H1 (cell line): ENCODE results near the gene GRAMD2A. TPM values are rescaled to one million over a fixed set of nuclear protein-coding genes. Genes with fewer than 3 reads are reported as not detected.

Source experiments
- CTCF ChIA-PET: fragments of 300-600 bp; sonication (Branson Sonifier 250); formaldehyde crosslinking; loops from one replicate; lab custom pipeline; 2021; ENCODE audit not compliant: partially characterized antibody; lab: Charles Lee
- POLR2A ChIA-PET: fragments of 300-600 bp; sonication (Branson Sonifier 250); formaldehyde crosslinking; loops from one replicate; lab custom pipeline; 2021; ENCODE audit warnings: inconsistent platforms; ENCODE audit not compliant: partially characterized antibody; lab: Charles Lee
- DNase-seq, 2 experiments: peaks; one replicate each; pipeline versions ENCODE4 v3.0.0 to v3.0.0-alpha.2; 2010 to 2022; ENCODE audit warnings: low spot score in 2 of 2, low read depth in 1 of 2, mixed read lengths in 1 of 2
- FAIRE-seq: peaks from 2 replicates; lab custom pipeline; 2011; peaks lifted over from hg19 to GRCh38; lab: Jason Lieb, UNC
- H2AFZ ChIP-seq: 2 replicates; pipeline ENCODE4 v1.8.1; 2012; ENCODE audit warnings: low read length, inconsistent platforms
- H2AK5ac ChIP-seq: 2 replicates; pipeline ENCODE4 v1.6.1; 2013; ENCODE audit warnings: low read depth, low read length
- H2BK120ac ChIP-seq: replicated peaks from 2 replicates; pipeline ENCODE3; 2013; ENCODE audit warnings: low read depth, low read length, inconsistent platforms
- H2BK12ac ChIP-seq: 2 replicates; pipeline ENCODE4 v1.6.1; 2013; ENCODE audit warnings: low read depth, low read length
- H2BK15ac ChIP-seq: 2 replicates; pipeline ENCODE4 v1.6.1; 2013; ENCODE audit warnings: low read length
- H2BK20ac ChIP-seq: 2 replicates; pipeline ENCODE4 v1.6.1; 2013; ENCODE audit warnings: low read length
- H2BK5ac ChIP-seq: 2 replicates; pipeline ENCODE4 v1.6.1; 2013; ENCODE audit warnings: low read depth, low read length
- H3K14ac ChIP-seq: 2 replicates; pipeline ENCODE4 v1.6.1; 2013; ENCODE audit warnings: inconsistent platforms; ENCODE audit not compliant: insufficient read length
- H3K18ac ChIP-seq: 2 replicates; pipeline ENCODE4 v1.6.1; 2013; ENCODE audit warnings: low read length; ENCODE audit errors: extremely low read depth
- H3K23ac ChIP-seq: 2 replicates; pipeline ENCODE4 v1.6.1; 2013; ENCODE audit warnings: inconsistent platforms; ENCODE audit not compliant: insufficient read length
- H3K23me2 ChIP-seq: 2 replicates; pipeline ENCODE4 v1.6.1; 2013; ENCODE audit warnings: low read depth, low read length
- H3K27ac ChIP-seq: 2 replicates; pipeline ENCODE4 v1.6.1; 2011; ENCODE audit warnings: low read depth, low read length, inconsistent platforms
- H3K27me3 ChIP-seq, 4 experiments: replicated peaks in 1 of 4; 1 replicate in 1 of 4; 2 replicates in 3 of 4; pipeline versions ENCODE4 v1.6.1 to v1.8.1; 2011 to 2013; ENCODE audit warnings: low read length in 3 of 4, mild to moderate bottlenecking in 3 of 4, inconsistent platforms in 2 of 4, mixed read lengths in 2 of 4, moderate library complexity in 1 of 4; ENCODE audit not compliant: control insufficient read depth in 3 of 4, insufficient read depth in 3 of 4; ENCODE audit errors: extremely low read depth in 1 of 4
- H3K36me3 ChIP-seq, 4 experiments: 2 replicates each; pipeline versions ENCODE4 v1.6.1 to v1.8.1; 2011 to 2013; ENCODE audit warnings: mild to moderate bottlenecking in 4 of 4, low read length in 3 of 4, moderate library complexity in 2 of 4, control low read depth in 1 of 4, inconsistent platforms in 1 of 4; ENCODE audit not compliant: insufficient read depth in 4 of 4, control insufficient read depth in 2 of 4
- H3K4ac ChIP-seq: replicated peaks from 2 replicates; pipeline ENCODE3; 2013; ENCODE audit warnings: low read length, low read depth, mixed read lengths, inconsistent platforms; ENCODE audit not compliant: insufficient read length
- H3K4me1 ChIP-seq, 4 experiments: replicated peaks in 1 of 4; 1 replicate in 1 of 4; 2 replicates in 3 of 4; pipeline versions ENCODE4 v1.6.1 to v1.8.1; 2011 to 2013; ENCODE audit warnings: low read length in 3 of 4, inconsistent platforms in 2 of 4, mixed read lengths in 1 of 4; ENCODE audit not compliant: insufficient read depth in 4 of 4, control insufficient read depth in 3 of 4
- H3K4me2 ChIP-seq, 2 experiments: 2 replicates each; pipeline versions ENCODE4 v1.6.1 to v1.8.1; 2011 to 2013; ENCODE audit warnings: low read depth in 2 of 2, low read length in 2 of 2, control low read depth in 1 of 2, inconsistent platforms in 1 of 2, mild to moderate bottlenecking in 1 of 2; ENCODE audit not compliant: insufficient read depth in 1 of 2
- H3K4me3 ChIP-seq, 4 experiments: fragments of 200-600, 300-600 bp in 1 of 4; sonication (generic), shearing (Covaris generic), sonication (Bioruptor Twin) in 1 of 4; 2 replicates each; pipeline versions ENCODE4 v1.5.1 to v1.8.1; 2011 to 2016; ENCODE audit warnings: low read length in 4 of 4, low read depth in 3 of 4, control low read depth in 2 of 4, inconsistent platforms in 2 of 4, mild to moderate bottlenecking in 2 of 4, mixed read lengths in 1 of 4, moderate library complexity in 1 of 4; ENCODE audit not compliant: insufficient read depth in 2 of 4; ENCODE audit errors: extremely low read depth in 1 of 4
- H3K56ac ChIP-seq: replicated peaks from 2 replicates; pipeline ENCODE3; 2013; ENCODE audit warnings: low read depth, mild to moderate bottlenecking, mixed read lengths, low read length, inconsistent platforms; ENCODE audit not compliant: insufficient read length
- H3K79me1 ChIP-seq: 2 replicates; pipeline ENCODE4 v1.6.1; 2013; ENCODE audit warnings: low read depth, low read length, control low read depth
- H3K79me2 ChIP-seq, 2 experiments: 2 replicates each; pipeline versions ENCODE4 v1.6.1 to v1.8.1; 2012 to 2013; ENCODE audit warnings: low read length in 2 of 2, mild to moderate bottlenecking in 2 of 2, inconsistent platforms in 1 of 2; ENCODE audit not compliant: insufficient read depth in 2 of 2, control insufficient read depth in 1 of 2
- H3K9ac ChIP-seq, 4 experiments: replicated peaks in 1 of 4; 1 replicate in 1 of 4; 2 replicates in 3 of 4; pipeline versions ENCODE4 v1.6.1 to v1.8.1; 2011 to 2013; ENCODE audit warnings: low read depth in 3 of 4, low read length in 3 of 4, control low read depth in 2 of 4, mild to moderate bottlenecking in 2 of 4, moderate library complexity in 2 of 4, inconsistent platforms in 1 of 4; ENCODE audit errors: extremely low read depth in 1 of 4
- H3K9me3 ChIP-seq, 2 experiments: 2 replicates each; pipeline versions ENCODE4 v1.6.1 to v1.8.1; 2012 to 2013; ENCODE audit warnings: mild to moderate bottlenecking in 2 of 2, moderate library complexity in 2 of 2, control low read depth in 1 of 2, inconsistent platforms in 1 of 2, low read depth in 1 of 2, low read length in 1 of 2, mixed read lengths in 1 of 2; ENCODE audit not compliant: insufficient read depth in 2 of 2
- H4K20me1 ChIP-seq, 2 experiments: replicated peaks in 1 of 2; 2 replicates each; pipeline versions ENCODE3 to v1.8.1; 2011 to 2013; ENCODE audit warnings: inconsistent platforms in 2 of 2, low read length in 2 of 2, mild to moderate bottlenecking in 1 of 2; ENCODE audit not compliant: insufficient read depth in 2 of 2, control insufficient read depth in 1 of 2
- H4K5ac ChIP-seq: 2 replicates; pipeline ENCODE4 v1.6.1; 2013; ENCODE audit warnings: low read length, low read depth, mixed read lengths, inconsistent platforms; ENCODE audit not compliant: insufficient read length
- H4K8ac ChIP-seq: 2 replicates; pipeline ENCODE4 v1.8.0; 2013; ENCODE audit warnings: mild to moderate bottlenecking, moderate library complexity, low read length, inconsistent platforms; ENCODE audit not compliant: insufficient read depth; ENCODE audit errors: extremely low read depth
- H4K91ac ChIP-seq: replicated peaks from 2 replicates; pipeline ENCODE3; 2013; ENCODE audit warnings: low read length, mixed read lengths, inconsistent platforms; ENCODE audit not compliant: insufficient read length
- CHD2 ChIP-seq: IDR thresholded peaks from 2 replicates; pipeline ENCODE4 v1.6.1; 2012; ENCODE audit warnings: low read length, improper control_type of control experiment
- CREB1 ChIP-seq: IDR thresholded peaks from 2 replicates; pipeline ENCODE4 v1.6.1; 2012; ENCODE audit warnings: inconsistent platforms
- EZH2 ChIP-seq: fragments of 200-600 bp; sonication (generic); IDR thresholded peaks from 2 replicates; pipeline ENCODE4 v1.7.1; 2012; ENCODE audit warnings: low read depth, mild to moderate bottlenecking, moderate library complexity, low read length, inconsistent platforms; ENCODE audit not compliant: severe bottlenecking
- KDM5A ChIP-seq: fragments of 200-600 bp; IDR thresholded peaks from 2 replicates; pipeline ENCODE4 v1.7.1; 2012; ENCODE audit warnings: mild to moderate bottlenecking, low read length, inconsistent platforms, mixed read lengths
- POLR2A ChIP-seq, 2 experiments: IDR thresholded peaks; 1 replicate in 1 of 2; 2 replicates in 1 of 2; pipeline ENCODE4 v1.6.1; 2011; ENCODE audit warnings: low read depth in 2 of 2, low read length in 2 of 2, mild to moderate bottlenecking in 2 of 2; ENCODE audit errors: control extremely low read depth in 1 of 2
- SIX5 ChIP-seq: IDR thresholded peaks from 2 replicates; pipeline ENCODE4 v1.6.1; 2011; ENCODE audit warnings: mild to moderate bottlenecking, low read depth, low read length
- TAF1 ChIP-seq: IDR thresholded peaks from 2 replicates; pipeline ENCODE4 v1.6.1; 2011; ENCODE audit warnings: mild to moderate bottlenecking, low read depth, low read length
- TCF12 ChIP-seq: IDR thresholded peaks from 2 replicates; pipeline ENCODE4 v1.6.1; 2011; ENCODE audit warnings: low read depth, mild to moderate bottlenecking, low read length
- TEAD4 ChIP-seq: IDR thresholded peaks from 2 replicates; pipeline ENCODE4 v1.6.1; 2012; ENCODE audit warnings: low read depth, low read length, inconsistent platforms, mixed read lengths
- WGBS, 2 experiments: shearing (Covaris generic) in 1 of 2; methylation state at CpG; one replicate each; pipeline versions ENCODE4 v1.1.6 to v1.1.7; 2013 to 2015; ENCODE audit warnings: low lambda C conversion rate in 2 of 2, mixed read lengths in 2 of 2, inconsistent platforms in 1 of 2, low coverage in 1 of 2, missing lambda C conversion rate in 1 of 2; ENCODE audit not compliant: insufficient replicate concordance in 2 of 2, insufficient coverage in 1 of 2, insufficient read length in 1 of 2; ENCODE audit errors: extremely low coverage in 1 of 2, missing lambda C conversion rate in 1 of 2; 5-methylcytosine and 5-hydroxymethylcytosine counted together
- polyA plus RNA-seq, 7 experiments: library from polyadenylated mRNA; depleted of rRNA in 3 of 7; stranded (reverse) in 5 of 7; unstranded in 2 of 7; fragments of >200 nt in 5 of 7; fragments of 200-250 nt in 2 of 7; gene quantifications; 1 replicate in 5 of 7; 2 replicates in 1 of 7; 4 replicates in 1 of 7; pipeline versions ENCODE4 v1.2.1 to v1.2.3, GENCODE V29; 2011 to 2013; ENCODE audit warnings: missing spikeins in 2 of 7, mixed read lengths in 2 of 7
- total RNA-seq: library from RNA; stranded (reverse); fragmentation: NEBNext Ultra II Directional; extraction: Animal tissue kit (Norgen Biotek cat#: 25700); gene quantifications from 2 replicates; pipeline ENCODE4 v1.2.1, GENCODE V29; 2021

GRAMD2A gene
- total and polyA plus RNA-seq, 2 of the 8 experiments (the other 6 are each of a cell fraction or from before 2014, with no cell fraction given) = 0.57 to 1.5 TPM

- 94% methylated on average over 2 of the region's 2 CpGs; no CpG with 5 or more reads in 1 of the 2 experiments for WGBS, 2 experiments
- Histone ChIP-seq H2BK120ac (no peak overlapping the region), H3K4me2 (no peak overlapping the region), H3K27me3 (no peaks in the 10 kb centered on the region; a peak in 1 of 7 replicates), H2AK5ac (no peak overlapping the region), H2BK5ac (no peak overlapping the region), H4K91ac (no peak overlapping the region), H3K23me2 (peaks cover 6% of the 10 kb centered on the region), H2BK20ac (no peak overlapping the region), H3K36me3 (no peaks in the 10 kb centered on the region), H3K4ac (no peak overlapping the region), H4K8ac (no peak overlapping the region), H4K20me1 (peaks cover 2 to 3% of the 10 kb centered on the region in 2 experiments), H3K23ac (no peak overlapping the region), H3K56ac (no peak overlapping the region), H3K18ac (no peak overlapping the region), H3K9ac (no peak overlapping the region), H3K4me3 (no peak overlapping the region), H3K27ac (no peak overlapping the region), H3K14ac (no peak overlapping the region), H3K4me1 (peaks cover 0 to 3% (median 2%) of the 10 kb centered on the region in 4 experiments; a peak in 3 of 7 replicates), H3K9me3 (no peaks in the 10 kb centered on the region), H2BK12ac (no peak overlapping the region), H2BK15ac (no peak overlapping the region), H3K79me1 (peaks cover 3% of the 10 kb centered on the region; the same call in 1 of the 2 replicates), H2AFZ (no peak overlapping the region), H4K5ac (no peak overlapping the region), H3K79me2 (peaks cover 0 to 39% of the 10 kb centered on the region in 2 experiments; a peak in 2 of 4 replicates)
- FAIRE-seq (no peak), DNase-seq (no peak)
- CTCF ChIA-PET = interaction anchor here (0.7 kb wide), 1 partner anchor 131 kb away, joined by 3 read pairs; no protein-coding TSS in a partner anchor
- POLR2A ChIA-PET = interaction anchor here (1.4 kb wide), 1 partner anchor 20 kb away, joined by 5 read pairs; no protein-coding TSS in a partner anchor
- TF ChIP-seq SIX5 = no peak
- TF ChIP-seq POLR2A (IDR thresholded peaks at IDR 0.05; ENCODE audit: control extremely low read depth in 1 of 2, low read depth in 2 of 2, low read length in 2 of 2) = no peak
- no peak for TF ChIP-seq CREB1
- no peak for TF ChIP-seq KDM5A
- no peak for TF ChIP-seq TCF12
- no peak for TF ChIP-seq EZH2
- no peak for TF ChIP-seq CHD2
- TF ChIP-seq TAF1 = no peak
- TF ChIP-seq TEAD4 = no peak
Observed at GRCh38 chr15:72112116-72112515, 85.5 kb downstream of the GRAMD2A start.
